NOMO-1 (cell line): ENCODE measurements around the gene PLA2G6.

Experiments used
- DNase-seq, 2 experiments: peaks; one replicate each; lab custom pipeline; 2025; ENCODE audit not compliant: unreplicated experiment in 2 of 2; lab: John Stamatoyannopoulos, UW

Gene PLA2G6

DNA sequence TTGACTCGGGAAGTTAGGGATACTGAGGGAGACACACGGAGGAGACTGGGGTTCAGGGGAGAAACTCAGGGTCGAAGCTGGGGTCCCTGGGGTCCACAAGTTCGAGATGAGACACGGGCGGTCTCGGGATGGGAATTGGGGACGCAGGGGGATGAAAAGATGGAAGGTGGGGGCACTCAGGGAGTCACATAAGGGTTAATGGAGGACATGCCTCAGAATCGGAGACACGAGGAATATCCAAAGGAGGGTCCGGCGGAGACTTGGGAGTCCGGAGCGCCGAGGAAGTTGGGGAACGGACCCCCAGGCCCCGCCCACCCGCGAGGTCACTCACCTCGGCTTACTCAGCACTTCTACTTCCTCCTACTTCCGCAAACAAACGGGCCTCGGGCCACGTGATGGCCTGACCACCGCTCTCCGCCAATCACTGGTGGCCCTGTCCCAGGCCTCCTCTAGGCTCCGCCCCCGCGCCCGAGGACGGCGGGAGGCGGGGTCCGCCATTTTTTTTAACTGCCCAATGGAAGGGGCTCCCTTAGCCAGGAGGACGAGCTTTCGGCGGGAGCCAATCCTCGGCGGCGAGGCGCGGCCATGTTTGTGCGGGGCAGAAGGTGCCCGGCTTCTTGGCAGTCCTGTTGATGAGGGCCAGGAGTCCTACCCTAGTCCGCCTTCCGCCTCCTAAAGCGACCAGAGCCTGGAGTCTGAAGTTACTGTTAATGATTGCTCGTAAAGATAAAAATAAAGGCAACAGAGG lies at the start of gene PLA2G6:
TSS of gene PLA2G6 (minus strand) at position 378 of the 748 bp plus-strand sequence. CDS start 12,404 bp downstream, outside the sequence.
- peak; percentile 99 to 100 for DNase-seq

GRCh38 chr22:38230916-38231315 lies 49.3 kb upstream of the PLA2G6 start:
- no peak for DNase-seq

DNA sequence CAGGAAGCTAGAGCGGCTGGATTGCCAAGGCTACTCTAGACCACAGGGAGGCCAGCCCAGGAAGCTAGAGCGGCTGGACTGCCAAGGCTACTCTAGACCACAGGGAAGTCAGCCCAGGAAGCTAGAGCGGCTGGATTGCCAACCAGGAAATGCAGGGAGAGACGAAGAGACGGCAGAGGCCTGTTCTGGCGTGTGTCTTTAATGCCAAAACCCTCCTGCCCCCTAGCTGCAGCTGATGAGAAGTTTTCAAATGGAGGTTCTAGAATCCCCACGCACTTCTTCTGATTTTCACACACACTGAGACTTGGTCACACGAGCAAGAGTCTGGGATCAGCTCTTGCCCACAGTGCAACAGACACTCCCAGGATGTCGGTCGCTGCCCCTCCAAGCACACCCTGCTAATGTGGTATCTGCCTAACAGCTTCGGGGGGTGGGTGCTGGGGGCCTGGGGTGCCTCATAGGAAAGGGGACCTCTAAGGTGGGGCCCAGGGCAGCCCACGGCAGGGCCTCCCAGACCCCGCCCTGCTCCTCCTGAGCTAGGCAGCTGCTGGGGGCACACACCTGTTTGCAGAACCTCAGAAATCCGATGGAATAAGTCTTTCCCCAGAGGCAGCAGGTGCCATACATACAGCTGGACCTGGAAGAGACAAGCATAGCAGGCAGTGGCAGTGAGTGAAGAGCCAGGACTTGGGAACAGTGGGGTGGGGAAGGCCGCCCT lies 48.6 kb upstream of the PLA2G6 start:
- peak; percentile 68 to 70 for DNase-seq

GRCh38 chr22:38228873-38229740 lies 47.5 kb upstream of the PLA2G6 start:
- DNase-seq: no peak

- no peak for DNase-seq
Observed at GRCh38 chr22:38228326-38228872, 46.8 kb upstream of the PLA2G6 start.

DNA sequence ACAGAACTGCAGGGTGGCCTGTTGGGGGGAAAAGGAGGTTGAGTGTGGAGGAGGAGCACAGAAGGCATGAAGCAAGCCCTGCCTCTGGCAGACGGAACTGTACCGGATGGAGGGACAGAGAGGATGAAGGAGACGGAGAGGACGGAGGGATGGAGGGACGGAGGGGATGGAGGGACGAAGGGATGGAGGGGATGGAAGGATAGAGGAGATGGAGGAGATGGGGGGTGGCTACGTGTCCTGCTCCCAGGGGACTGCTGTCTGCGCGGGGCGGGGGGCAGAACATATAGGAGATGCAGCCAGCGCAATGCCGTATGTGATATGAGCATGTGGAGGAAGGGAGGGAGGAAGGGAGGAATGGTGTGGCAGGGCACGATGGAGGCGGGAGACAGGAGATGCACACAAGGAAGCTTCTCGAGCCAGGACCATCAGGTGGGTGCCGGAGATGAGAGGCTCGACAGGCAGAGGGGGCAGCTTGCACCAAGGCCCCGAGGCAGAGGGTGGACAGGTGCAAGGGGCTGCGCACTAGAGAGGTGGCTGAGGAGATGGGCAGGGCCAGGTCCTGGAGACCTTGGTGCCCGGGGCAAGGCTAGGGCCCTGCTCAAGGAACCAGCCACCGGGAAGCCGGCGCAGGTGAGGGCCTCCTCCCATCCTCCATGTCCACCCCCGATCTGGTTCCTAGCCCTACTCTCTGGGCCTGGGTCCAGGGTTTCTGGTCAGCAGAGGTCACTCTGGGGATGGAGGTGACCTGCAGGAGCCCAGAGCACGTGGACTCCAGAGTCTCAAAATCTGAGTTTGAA lies 45.4 kb upstream of the PLA2G6 start:
- DNase-seq: no peak

DNA sequence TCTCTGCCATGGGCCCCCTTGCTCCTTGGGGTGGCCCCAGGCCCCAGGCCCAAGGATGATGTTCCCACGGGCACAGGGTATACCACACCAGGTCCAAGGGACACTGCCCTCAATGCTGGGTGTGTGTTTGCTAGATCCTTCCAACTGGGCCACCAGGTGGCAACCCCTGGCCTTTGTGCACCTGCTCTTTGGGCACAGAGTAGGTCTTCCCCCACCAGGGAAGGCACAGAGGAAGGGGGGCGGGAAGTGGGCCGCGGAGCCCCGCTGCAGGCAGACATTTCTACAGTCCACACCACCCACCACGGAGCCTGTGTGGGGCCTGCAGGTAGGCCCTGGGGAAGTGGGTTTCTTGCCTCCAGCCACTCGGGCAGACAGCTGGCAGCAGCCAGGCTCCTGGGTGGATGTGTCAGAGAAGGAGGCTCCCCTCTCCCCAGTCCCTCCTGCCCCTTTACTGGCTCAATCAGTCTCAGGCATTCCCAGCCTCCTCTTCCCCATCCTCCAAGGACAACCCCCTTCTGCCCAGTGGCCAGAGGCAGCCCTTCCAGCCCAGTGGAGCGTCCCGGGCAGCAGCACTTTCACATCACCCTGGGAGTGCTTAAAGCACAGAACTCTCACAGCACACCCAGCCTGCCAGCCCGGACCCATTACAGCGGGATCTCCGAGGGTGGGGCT lies 41.8 kb upstream of the PLA2G6 start:
- no peak for DNase-seq

DNA sequence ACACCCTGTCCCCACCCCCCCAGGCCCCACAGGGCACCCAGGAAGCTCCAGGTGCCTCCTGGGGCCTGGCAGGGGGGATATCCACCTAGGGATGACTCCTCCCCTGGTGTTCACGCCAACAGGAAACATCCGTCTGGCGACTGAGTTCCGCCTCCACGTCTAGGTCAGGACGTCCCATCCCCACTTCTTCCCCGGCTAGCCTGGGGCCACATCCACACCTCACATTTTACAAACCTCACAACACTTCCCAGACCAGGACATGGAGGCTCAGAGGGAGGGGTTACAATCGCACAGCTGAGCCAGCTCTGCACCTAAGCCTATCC lies 41.1 kb upstream of the PLA2G6 start:
- no peak for DNase-seq

- DNase-seq: no peak
Observed at GRCh38 chr22:38221908-38222796, 40.5 kb upstream of the PLA2G6 start.

DNA sequence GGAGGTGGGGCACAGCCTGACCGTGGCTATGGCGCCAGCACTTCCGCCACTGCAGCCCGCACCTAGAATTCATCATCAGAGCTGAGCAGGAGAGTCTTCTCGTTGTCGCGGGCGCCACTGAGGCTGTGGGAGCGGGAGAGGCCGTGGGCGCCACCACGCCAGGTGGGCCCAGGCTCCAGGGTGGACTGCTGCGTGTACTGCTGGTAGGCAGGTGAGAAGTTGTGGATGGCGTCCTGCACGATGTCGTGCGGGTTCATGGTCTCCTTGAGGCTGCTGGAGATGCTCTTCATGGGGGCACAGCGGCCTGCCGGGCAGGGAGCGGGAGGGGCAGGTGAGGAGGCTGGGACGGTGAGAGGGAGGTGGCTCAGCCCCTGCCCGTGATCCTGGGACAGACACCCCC lies 39.8 kb upstream of the PLA2G6 start:
- DNase-seq: no peak

GRCh38 chr22:38220653-38221386 lies 39.2 kb upstream of the PLA2G6 start:
- no peak for DNase-seq

GRCh38 chr22:38220163-38220562 lies 38.5 kb upstream of the PLA2G6 start:
- DNase-seq: no peak

DNA sequence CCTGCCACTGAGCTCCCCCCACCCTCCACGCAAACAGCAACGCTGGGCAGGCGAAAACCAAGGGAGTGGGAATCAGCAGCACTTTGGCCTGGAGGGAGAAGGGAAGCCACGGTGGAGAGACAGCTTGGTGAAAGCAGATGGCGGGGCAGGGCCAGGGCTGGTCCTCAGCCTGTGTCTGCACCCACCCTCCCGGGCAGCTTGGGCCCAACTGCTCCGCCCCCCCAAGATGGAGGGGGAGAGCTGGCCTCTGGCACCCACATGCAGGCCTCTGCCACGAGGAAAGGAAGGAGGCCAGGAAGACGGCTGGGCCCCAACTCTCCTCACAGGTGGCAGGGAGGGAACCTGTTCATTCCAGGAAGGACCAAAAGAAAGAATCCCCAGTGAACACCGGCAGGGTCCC lies 38.0 kb upstream of the PLA2G6 start:
- DNase-seq: no peak

GRCh38 chr22:38218661-38219622 lies 37.3 kb upstream of the PLA2G6 start:
- no peak for DNase-seq

DNA sequence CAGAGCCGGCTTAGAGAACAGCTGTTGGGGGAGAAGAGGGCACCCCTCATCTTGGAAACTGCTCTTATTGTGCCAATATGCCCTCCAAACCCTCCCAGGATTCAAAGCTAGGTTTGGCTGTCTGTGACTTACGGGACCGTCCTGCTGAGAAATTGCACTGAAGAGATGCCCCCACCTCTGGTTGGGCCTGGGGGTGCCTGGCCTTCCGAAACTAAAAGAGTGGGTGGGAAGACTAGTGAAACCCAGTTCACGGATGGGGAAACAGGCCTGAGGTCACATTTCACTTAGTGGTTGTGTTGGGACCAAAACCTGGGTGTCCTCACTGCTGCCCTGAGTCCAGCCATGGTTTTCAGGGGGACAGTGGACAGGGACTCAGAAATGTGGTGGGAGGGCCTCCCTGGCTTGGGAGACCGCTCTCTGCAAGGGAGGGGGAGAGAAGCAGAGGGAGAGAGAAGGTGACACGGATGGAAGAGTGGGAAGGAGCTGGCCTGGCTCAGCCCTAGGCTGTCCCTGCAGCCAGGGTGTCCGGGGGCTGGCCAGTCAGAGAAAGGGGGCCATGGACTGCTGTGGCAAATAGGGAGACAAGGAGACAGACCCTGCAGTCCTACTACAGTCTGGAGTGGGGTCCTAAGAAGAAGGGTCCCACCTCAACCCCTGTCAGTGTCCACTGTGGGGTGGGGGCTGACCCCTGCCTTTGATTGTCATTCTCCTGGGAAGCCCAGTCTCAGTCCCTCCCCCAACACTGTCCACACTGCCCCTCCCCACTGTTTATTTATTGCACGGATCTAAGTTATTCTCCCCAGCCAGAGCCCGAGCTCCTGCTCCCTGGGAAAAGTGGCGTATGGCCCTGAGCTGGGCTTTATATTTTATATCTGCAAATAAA lies 33.8 kb upstream of the PLA2G6 start:
- no peak for DNase-seq
